IPS-18a (cell line): ENCODE measurements around the gene AGAP3.

Experiments used
- H3K27ac ChIP-seq: one replicate; pipeline ENCODE4 v1.5.1; 2013; ENCODE audit warnings: low read length
- H3K27me3 ChIP-seq: one replicate; pipeline ENCODE4 v1.6.1; 2013; ENCODE audit warnings: mild to moderate bottlenecking, low read length; ENCODE audit not compliant: control insufficient read depth, insufficient read depth
- H3K36me3 ChIP-seq: one replicate; pipeline ENCODE4 v1.6.1; 2013; ENCODE audit warnings: low read depth, low read length; ENCODE audit not compliant: control insufficient read depth
- H3K4me1 ChIP-seq: one replicate; pipeline ENCODE4 v1.6.1; 2013; ENCODE audit warnings: low read depth, low read length; ENCODE audit not compliant: control insufficient read depth
- H3K4me3 ChIP-seq: one replicate; pipeline ENCODE4 v1.5.1; 2013; ENCODE audit warnings: low read length
- H3K9ac ChIP-seq: one replicate; pipeline ENCODE4 v1.6.1; 2013; ENCODE audit warnings: mild to moderate bottlenecking, low read length, moderate library complexity
- H3K9me3 ChIP-seq: one replicate; pipeline ENCODE4 v1.6.1; 2013; ENCODE audit warnings: low read depth, low read length; ENCODE audit not compliant: control insufficient read depth

The AGAP3 gene

GRCh38 chr7:151125470-151125845, 39.2 kb downstream of the AGAP3 start:
- Histone ChIP-seq H3K36me3 (peaks cover 2% of the 10 kb centered on the region), H3K27me3 (peaks cover 20% of the 10 kb centered on the region), H3K27ac (no peak overlapping the region), H3K4me1 (peaks cover 7% of the 10 kb centered on the region), H3K9ac (no peak overlapping the region), H3K4me3 (peak overlapping the region; percentile 60), H3K9me3 (no peaks in the 10 kb centered on the region)

GRCh38 chr7:151125846-151126481, 39.7 kb downstream of the AGAP3 start:
- Histone ChIP-seq H3K27ac (no peak overlapping the region), H3K4me1 (peaks cover 7% of the 10 kb centered on the region), H3K9ac (no peak overlapping the region), H3K9me3 (no peaks in the 10 kb centered on the region), H3K36me3 (no peaks in the 10 kb centered on the region), H3K27me3 (peaks cover 20% of the 10 kb centered on the region), H3K4me3 (peak overlapping the region; percentile 60)

GRCh38 chr7:151126491-151127137, 40.3 kb downstream of the AGAP3 start:
- Histone ChIP-seq H3K27me3 (peaks cover 20% of the 10 kb centered on the region), H3K4me3 (peak overlapping the region; percentile 60), H3K36me3 (no peaks in the 10 kb centered on the region), H3K27ac (no peak overlapping the region), H3K9me3 (no peaks in the 10 kb centered on the region), H3K4me1 (peaks cover 7% of the 10 kb centered on the region), H3K9ac (no peak overlapping the region)

GRCh38 chr7:151128144-151128543, 41.9 kb downstream of the AGAP3 start:
- H3K4me3 ChIP-seq, result no peak overlapping the region

GRCh38 chr7:151128716-151129115, 42.4 kb downstream of the AGAP3 start:
- Histone ChIP-seq H3K9me3 (no peaks in the 10 kb centered on the region), H3K9ac (no peak overlapping the region), H3K4me1 (peaks cover 7% of the 10 kb centered on the region), H3K36me3 (no peaks in the 10 kb centered on the region), H3K27me3 (peaks cover 20% of the 10 kb centered on the region), H3K4me3 (no peak overlapping the region), H3K27ac (no peak overlapping the region)

More at GRCh38 chr7:151128144-151128543, 41.9 kb downstream of the AGAP3 start:
- Histone ChIP-seq H3K4me1 (peaks cover 7% of the 10 kb centered on the region), H3K27me3 (peaks cover 20% of the 10 kb centered on the region), H3K27ac (no peak overlapping the region), H3K9ac (no peak overlapping the region), H3K9me3 (no peaks in the 10 kb centered on the region), H3K36me3 (no peaks in the 10 kb centered on the region)

- H3K27me3 ChIP-seq, result peaks cover 16% of the 10 kb centered on the region
- H3K27ac ChIP-seq, result no peak overlapping the region
- no peak overlapping the region for H3K4me3 ChIP-seq
- no peak overlapping the region for H3K9ac ChIP-seq
- no peaks in the 10 kb centered on the region for H3K36me3 ChIP-seq
- peaks cover 7% of the 10 kb centered on the region for H3K4me1 ChIP-seq
- H3K9me3 ChIP-seq, result no peaks in the 10 kb centered on the region
Observed at GRCh38 chr7:151129117-151129959, 43.1 kb downstream of the AGAP3 start.

- no peaks in the 10 kb centered on the region for H3K36me3 ChIP-seq
Observed at GRCh38 chr7:151129960-151130591, 43.8 kb downstream of the AGAP3 start.

DNA sequence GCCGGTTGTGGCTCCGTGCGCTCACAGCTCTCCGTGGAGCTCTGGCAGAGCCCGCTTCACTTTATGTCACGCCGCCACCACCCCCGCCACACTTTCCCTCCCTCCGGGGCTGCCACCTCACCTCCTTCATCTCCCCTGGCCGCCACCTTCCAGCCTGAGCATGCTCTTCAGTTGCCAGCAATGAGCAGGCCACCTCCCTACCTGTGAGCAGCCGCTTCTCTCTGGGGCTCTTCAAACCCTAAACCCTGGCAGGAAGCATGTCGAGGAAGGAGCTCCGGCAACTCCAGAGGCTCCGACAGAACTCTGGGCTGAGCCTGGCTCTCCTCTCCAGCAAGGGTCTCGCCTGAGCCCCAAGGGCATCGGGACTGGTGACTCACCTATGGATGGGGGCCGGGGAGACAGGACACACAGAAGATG, 44.5 kb downstream of the AGAP3 start:
- no peaks in the 10 kb centered on the region for H3K9me3 ChIP-seq
- peaks cover 7% of the 10 kb centered on the region for H3K27me3 ChIP-seq
- peaks cover 3% of the 10 kb centered on the region for H3K4me1 ChIP-seq
- H3K36me3 ChIP-seq, result peaks cover 7% of the 10 kb centered on the region
- H3K4me3 ChIP-seq, result no peak overlapping the region
- H3K27ac ChIP-seq, result no peak overlapping the region
- H3K9ac ChIP-seq, result no peak overlapping the region

More at GRCh38 chr7:151129960-151130591, 43.8 kb downstream of the AGAP3 start:
- Histone ChIP-seq H3K27me3 (peaks cover 9% of the 10 kb centered on the region), H3K4me1 (peaks cover 5% of the 10 kb centered on the region), H3K9me3 (no peaks in the 10 kb centered on the region), H3K4me3 (no peak overlapping the region), H3K27ac (no peak overlapping the region), H3K9ac (no peak overlapping the region)

DNA sequence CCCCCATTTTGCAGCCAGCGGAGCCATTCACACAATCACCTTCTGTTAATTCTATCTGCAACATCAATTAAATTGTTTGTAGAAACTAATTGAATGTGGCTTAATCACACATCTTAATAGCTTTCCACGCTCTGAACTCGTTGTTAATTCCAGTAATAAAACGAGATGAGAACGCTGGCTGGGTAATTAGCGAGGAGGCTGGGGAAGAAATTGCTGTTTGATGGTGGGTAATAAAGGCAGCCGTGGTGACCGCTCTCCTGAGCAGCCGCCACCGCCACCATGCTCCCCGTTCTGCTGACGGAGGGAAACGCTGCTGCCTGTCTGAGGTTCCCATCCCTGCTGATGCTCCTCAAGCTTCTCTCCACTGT, 44.9 kb downstream of the AGAP3 start:
- H3K4me1 ChIP-seq, result peaks cover 3% of the 10 kb centered on the region
- H3K27ac ChIP-seq, result no peak overlapping the region
- H3K9ac ChIP-seq, result no peak overlapping the region
- peaks cover 8% of the 10 kb centered on the region for H3K36me3 ChIP-seq
- peaks cover 7% of the 10 kb centered on the region for H3K27me3 ChIP-seq
- no peaks in the 10 kb centered on the region for H3K9me3 ChIP-seq
- no peak overlapping the region for H3K4me3 ChIP-seq

DNA sequence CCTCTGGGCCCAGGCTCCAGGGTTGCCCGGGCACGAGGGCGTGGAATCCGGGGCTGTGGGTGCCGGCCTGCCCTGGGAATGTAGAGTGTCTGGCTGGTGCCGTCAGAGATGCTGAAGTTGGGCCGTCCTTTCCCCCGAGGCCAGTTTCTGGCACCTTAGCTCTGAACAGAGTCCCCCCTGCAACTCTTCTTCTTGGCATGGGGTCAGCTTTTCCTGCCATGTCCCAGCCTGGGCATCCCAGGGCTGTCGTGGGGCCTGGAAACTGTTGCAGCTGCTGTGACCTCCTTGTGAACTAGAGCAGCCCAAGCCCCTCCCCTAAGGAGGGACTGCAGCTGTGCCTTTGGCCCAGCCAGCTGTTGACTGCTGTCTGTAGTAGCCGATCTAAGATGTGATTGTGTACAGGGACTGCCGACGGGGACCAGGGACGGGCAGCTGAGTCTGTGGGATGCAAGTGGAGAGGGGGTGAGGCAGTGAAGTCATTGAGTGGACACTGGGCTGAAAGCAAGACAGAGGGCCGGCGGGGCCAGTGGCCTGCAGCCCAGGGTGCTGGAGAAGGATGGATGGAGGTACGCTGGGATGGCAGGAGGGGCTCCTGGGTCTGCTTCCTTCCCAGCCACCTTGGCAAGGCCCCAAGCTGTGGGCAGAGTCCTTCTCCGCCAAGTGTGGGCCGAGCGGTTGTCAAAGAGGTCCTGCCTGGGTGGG, 45.5 kb downstream of the AGAP3 start:
- Histone ChIP-seq H3K4me1 (peaks cover 2% of the 10 kb centered on the region), H3K27me3 (peaks cover 5% of the 10 kb centered on the region), H3K27ac (no peak overlapping the region), H3K4me3 (no peak overlapping the region), H3K9me3 (no peaks in the 10 kb centered on the region), H3K36me3 (peaks cover 8% of the 10 kb centered on the region), H3K9ac (no peak overlapping the region)
